HG03565 (cell line): ENCODE data around the gene GYPC.
A peak's percentile ranks its signal among the peaks of the same experiment; 100 is the strongest.
"Not testable (repeated sequence)": the region's sequence is repeated elsewhere in the genome, so short reads cannot be mapped to it uniquely, and the experiment has no call there.

Source experiments
- ATAC-seq: cut with Tn5 transposase; IDR thresholded peaks from one replicate; pipeline ENCODE4 v1.9.1; 2021; ENCODE audit warnings: mild to moderate bottlenecking, moderate library complexity; ENCODE audit not compliant: unreplicated experiment

The GYPC gene, protein sequence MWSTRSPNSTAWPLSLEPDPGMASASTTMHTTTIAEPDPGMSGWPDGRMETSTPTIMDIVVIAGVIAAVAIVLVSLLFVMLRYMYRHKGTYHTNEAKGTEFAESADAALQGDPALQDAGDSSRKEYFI

DNA sequence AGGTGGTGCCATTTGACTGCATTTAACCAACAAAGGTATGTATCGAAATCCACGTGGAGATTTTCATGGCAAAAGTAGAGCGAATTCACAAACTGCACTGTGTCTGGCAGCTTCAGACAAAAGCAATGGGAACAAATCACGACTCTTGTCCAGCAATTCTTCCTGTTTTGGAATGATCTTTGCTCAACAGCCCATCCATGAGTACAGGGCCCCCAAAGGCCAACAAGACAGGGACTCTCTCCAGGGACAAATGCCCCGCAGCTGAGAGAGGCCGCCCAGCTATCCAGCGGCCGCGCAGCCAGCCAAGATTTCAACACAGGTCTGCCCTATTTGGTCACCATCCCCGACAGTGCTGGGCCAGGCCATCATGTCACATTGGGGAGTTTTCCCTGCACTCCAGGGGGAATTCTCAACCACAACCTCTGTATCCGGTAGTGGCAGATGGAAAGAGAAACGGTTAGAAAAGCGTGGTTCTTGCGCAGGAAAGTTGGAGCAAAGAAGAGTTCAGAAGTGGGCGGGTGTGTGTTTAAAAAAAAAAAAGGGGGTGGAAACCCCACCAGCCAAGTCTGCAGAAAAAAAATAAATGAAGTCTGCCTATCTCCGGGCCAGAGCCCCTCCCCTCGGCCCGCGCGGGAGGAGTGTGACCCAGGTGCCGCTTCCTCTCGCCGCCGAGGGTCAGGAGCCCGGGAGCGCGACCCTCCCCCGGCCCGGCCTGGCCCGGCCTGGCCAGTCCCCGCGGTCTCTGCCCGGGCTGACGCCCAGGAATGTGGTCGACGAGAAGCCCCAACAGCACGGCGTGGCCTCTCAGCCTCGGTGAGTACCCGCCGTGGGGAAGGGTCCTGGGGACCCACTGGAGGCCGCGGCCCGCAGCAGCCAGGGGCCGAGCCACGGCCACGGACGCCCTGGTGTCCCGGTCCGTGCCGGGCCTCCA is at the start of gene GYPC:
Gene GYPC, plus strand, starts transcription at position 659 of the 931 bp plus-strand sequence. Its CDS starts 106 bp downstream, at position 765.
- ATAC-seq = peak; percentile 22

DNA sequence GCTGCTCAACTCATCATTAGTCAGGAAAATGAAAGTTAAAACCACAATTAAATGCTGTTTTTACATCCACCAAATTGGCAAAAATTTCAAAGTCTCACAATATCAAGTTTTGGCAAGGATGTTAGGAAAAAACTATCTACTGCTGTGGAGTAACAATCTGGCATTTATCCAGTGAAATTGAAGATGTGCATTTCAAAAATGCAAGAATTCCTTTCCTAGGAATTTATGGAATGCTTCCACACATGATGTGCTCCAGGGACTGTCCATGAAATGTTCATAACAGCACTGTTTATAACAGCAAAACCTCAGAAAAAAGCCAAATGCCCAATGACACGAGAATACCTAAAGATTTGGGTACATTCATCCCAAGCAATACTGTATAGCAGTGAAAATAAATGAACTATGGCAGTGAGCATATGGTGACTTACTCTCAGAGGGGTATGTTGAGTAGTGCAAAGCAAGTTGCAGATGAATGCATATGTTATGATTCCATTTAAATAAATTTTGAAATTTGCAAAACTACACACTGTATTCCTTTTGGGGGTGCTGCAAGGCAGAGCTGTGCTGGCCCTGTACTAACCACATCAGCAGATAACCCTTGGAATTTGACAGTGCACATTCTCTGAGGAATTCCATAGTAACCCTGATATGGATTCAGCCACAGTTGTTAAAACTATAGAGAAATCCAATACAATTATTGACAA is 41.3 kb upstream of the GYPC start:
- no peak for ATAC-seq

DNA sequence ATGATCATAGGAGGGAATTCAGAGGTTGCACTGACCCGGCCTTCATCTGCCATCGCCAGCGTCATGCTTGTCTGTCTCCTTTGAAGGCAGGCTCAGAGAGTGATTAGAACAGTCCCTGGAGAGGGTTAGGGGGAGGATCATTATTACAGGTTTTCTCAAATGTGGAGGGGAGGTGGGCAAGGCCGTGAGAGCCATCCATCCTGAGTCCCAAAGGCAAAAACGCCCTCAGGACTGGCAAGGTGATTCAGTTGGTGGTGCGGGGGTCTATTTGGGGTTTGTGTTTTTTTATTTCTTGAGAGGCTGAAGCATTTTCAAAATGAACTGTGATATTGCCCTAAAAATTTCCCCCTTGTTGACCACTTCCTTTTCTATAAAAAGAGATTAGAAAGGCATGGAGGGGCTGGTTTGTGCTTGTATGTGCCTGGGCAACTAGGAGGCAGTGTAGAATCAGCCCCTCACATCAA is 39.3 kb upstream of the GYPC start:
- ATAC-seq = peak; percentile 71

DNA sequence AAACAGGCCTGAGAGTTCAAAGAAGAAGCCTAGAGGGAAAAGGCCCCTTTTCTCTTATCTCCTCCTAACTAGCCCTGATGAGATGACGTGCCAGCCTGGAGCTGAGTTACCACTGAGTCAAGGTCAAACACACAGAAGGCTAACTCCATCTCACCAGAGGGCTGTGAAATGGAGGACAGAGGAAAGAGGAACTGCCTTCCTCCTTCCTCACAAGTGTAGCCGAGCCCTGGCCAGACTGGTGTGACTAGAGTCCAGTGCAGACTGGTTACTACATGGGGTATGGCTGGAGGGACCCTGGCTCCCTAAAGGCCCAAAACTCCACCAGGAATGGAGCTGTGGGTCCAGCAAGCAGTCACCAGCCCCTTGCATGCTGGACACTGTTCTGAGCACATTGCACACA is 35.7 kb upstream of the GYPC start:
- ATAC-seq = no peak

DNA sequence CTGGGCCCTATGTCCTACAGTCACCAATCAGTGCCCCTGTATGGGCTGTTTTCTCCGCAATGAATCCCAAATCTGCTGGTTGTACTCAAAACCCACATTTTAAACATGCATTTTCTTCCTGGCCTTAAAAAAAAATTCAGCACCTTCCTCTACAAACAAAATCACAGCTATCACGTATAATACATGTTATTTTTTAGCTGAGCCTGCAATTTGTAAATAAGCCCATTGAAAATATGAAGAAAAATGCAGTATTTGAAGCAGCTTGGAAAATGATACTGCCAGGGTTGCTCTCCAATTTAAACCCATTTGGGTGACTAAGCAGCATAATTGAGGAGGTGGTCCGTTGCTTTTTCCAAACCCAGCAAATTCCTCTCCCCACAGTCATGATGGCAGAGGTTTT is 33.0 kb upstream of the GYPC start:
- ATAC-seq = no peak

DNA sequence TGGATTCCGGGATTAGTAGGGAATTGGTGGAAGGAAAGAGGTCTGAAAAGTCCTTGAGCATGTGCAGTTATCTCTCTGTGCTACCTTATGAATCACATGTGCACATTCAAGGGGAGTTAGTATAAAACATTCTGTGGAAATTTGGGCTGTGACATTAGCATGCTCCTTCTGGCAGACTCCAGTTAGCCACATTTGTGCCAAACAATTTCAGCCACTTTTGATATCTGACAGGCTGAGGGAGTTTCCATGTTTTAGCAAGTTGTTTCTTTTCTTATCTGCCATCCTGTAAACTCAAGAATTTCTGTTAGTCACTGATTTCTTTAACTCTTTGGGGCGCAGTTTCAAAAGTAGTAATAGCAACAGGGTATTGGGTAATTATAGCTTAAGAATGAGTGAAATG is 28.3 kb upstream of the GYPC start:
- ATAC-seq = no peak

DNA sequence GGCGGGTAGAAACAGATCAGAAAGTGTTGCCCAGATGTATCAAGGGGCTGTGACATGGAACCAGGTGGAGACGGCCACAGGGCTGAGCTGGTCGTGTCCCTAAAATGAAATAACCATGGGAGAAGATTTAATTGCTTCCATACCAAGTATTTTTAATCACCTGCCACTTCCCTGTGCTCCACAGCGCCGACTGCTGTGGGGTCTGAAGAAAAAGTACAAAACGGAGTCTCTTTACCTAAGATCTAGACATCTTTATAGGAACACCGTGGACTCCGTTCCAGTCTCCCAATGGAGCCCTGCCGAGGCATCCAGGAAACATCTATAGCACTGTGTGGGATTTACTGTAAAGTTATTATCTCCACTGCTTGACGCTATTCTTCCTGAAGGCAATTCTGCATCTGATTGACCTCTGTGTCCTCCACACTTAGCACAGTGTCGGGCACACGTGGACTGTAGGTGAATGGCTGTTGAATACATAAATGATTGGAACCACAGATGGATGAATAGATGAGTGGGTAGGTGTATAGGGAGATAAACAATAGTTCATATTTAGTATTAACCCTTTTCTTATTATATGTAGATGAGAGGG is 21.6 kb upstream of the GYPC start:
- ATAC-seq = peak; percentile 53

DNA sequence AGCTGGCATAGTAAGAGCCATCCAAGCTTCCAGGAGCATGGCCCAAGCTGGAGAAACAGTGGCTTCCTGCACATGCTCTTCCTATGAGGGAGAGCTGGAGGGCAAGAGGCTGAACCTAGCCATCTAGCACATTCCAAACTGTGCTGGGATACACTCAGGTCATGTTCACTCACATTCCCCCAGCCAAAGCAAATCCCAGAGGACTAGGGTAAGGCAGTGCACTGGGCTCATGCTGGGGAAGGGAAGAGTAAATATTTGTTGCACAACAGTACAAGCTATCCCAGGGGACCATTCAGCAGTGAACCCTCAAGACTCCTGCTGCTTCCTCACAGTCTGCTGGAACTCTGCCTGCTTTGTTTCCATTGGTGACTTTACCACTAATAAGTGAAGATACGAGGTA is 20.7 kb upstream of the GYPC start:
- ATAC-seq = no peak

DNA sequence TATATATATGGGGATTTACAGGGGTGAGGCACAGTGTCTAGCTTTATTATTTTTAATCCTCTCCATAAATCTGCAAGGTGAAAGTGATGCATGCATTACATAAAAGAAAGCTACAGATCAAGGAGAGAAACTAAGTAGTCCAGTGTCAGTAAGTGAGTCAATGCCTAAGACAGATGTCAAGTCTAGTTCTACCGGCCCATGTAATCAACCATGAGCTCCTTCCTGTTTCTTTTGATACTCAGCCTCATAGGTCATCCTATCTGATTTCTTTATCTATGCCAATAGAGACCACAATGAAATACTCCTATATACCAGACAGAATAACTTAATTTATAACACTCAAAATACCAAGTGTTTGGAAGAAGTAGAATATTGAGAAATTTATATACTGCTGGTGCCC is 20.2 kb upstream of the GYPC start:
- no peak for ATAC-seq

DNA sequence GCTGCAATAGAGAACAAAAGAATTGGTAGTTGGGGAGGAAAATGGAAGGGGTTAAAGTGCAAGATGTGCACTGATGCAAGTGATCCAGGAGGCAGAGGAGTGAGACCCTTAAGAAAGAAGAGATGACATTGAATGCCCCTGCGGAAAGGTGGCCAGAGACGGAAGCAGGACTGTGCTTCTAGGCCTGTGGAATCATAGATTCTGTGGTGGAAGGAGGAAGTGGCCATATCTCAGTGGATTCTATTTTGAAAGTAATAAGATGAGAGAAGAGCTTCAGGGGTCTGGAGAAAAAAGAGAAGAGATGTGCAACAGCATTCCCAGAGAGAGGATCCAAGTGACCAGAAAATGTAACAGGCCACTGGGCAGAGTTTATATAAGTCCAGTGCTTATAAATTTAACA is 18.6 kb upstream of the GYPC start:
- ATAC-seq = no peak

DNA sequence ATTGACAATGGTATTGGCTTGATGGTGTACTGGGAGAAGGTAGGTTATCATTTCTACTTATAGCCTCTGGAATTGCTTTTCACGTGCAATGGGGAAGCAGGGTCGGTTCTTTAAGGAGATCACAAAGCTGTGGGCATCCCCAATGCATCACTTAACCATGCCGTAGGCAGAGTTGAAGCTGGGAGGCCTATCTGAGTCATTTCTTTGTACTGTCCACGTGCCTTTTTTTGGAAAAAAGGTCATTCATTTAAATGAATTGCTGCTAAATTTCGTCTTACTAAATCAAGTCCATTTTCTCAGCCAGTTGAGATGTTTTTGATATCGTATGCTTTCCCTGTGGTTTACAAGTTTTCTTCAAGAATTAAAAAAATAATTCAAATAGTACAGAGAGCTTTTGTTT is 17.2 kb upstream of the GYPC start:
- no peak for ATAC-seq

DNA sequence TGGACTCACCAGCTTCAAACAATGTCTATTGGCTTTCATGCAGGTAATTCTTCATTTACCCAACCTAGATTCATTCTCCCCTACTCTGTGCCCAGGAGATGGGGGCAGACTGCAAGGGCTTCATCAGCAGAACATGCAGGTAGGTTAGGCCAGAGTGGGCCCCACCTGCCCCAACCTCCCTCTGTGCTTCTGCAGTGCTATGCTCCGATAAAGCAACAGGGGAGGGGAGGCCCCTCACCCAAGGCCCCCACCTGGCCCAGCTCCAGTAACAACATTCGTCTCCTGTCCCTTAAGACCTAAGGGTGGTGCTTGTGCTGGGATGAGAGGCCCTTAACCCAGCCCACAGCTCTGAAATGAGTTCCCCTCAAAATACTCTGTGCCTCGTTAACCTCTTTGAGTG is 16.7 kb upstream of the GYPC start:
- no peak for ATAC-seq

DNA sequence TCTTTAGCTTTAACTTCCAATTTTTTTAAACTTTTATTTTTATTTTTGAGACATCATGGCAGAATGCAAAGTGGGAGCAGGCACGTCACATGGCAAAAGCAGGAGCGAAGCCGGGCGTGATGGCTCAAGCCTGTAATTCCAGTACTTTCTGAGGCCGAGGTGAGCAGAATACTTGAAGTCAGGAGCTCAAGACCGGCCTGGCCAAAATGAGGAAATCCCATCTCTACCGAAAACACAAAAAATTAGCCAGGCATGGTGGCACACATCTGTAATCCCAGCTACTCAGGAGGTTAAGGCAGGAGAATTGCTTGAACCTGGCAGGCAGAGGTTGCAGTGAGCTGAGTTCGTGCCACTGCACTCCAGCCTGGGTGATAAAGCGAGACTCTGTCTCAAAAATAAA is 14.7 kb upstream of the GYPC start:
- ATAC-seq = not testable (repeated sequence)

DNA sequence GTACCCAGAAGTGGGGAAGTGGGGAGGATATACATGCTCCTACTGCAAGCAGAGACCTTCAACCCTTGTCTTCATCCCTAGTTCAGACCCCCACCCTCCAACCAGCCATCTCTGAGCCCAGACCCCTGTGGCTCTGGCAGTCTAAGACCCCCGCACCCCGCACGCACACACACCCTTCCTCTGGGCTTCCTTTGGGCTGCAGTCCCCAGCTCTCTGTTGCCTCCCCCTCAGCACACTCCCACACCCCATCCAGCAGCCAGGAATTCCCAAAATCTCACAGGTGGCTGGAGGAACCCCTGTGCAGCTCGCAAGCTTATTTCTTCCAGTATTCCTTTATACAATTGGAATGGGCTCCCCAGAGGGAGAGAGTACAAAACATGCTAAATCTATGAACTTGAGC is 13.9 kb upstream of the GYPC start:
- no peak for ATAC-seq

DNA sequence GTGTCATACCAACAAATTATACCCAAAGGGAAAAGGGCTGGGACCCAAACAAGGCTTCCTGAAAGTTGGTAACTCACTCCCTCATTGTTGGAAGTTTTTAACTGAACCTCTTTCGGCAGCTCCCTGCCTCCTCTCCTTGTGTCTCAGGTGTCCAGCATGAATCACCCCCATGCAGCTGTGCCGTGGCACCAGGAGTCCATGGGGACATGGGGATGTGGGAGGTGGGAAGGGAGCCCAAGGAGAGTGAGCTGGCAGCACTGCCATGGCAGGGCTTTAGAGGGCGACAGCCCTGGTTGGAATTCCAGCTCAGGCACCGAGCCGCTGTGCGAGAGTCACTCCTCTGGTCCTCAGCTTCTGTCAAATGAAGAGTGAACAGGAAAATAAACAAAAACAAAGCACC is 12.5 kb upstream of the GYPC start:
- ATAC-seq = no peak

DNA sequence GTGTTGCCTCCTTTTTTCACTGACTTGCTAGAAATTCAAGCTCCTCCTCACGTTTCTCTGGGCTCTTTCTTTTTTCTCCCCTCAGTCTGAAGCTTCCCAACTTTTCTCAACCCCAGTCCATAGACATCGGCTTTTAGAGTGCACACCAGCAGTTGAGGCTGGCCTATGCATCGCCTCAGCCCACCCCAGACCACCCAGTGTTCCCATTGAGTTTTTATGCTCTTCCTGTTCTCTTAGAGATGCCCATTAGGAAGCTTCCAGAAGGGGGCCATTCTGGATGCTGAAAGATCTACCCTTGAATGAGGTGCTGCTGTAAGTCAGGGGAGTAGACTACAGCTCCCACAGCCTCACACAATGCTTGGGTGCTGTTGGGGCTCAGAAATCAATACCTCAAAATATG is 12.0 kb upstream of the GYPC start:
- no peak for ATAC-seq

DNA sequence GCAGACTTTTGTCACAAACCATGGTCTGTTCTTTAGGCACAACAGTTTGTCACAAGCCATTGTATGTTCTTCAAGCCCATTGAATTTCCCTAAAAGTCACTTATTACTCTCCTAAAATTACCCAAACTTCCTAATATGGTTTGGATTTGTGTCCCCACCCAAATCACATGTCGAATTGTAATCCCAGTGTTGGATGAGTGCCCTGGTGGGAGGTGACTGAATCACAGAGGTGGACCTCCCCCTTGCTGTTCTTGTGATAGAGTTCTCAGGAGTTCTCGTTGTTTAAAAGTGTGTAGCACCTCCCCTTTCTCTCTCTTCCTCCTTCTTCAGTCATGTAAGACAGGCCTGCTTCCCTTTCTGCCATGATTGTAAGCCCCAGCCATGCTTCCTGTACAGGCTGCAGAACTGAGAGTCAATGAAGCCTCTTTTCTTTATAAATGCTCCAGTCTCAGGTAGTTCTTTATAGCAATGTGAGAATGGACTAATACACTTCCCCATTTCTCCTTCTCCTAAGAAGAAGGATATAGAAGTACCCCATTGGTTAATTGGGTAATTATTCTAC is 11.2 kb upstream of the GYPC start:
- peak; percentile 74 for ATAC-seq

DNA sequence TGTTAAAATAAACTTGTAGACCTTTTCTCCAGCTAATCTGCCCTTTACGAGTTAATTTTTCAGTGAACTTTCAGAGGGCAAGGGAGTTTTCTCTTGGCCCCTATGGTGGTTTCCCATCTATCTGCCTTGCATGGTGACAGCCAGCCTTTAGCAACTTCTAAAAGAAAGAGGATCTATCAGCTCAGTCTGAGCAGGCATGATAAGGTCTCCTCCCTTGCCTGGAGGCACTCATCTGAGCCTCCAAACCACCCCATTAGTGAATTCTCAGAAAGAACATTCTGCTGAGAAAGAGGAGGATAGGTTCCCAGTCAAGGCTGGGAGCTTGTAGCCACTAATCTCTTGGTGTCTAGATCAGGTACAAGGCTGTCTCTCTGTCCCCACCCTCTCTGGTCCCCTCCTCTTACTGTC is 10.7 kb upstream of the GYPC start:
- peak; percentile 36 for ATAC-seq

DNA sequence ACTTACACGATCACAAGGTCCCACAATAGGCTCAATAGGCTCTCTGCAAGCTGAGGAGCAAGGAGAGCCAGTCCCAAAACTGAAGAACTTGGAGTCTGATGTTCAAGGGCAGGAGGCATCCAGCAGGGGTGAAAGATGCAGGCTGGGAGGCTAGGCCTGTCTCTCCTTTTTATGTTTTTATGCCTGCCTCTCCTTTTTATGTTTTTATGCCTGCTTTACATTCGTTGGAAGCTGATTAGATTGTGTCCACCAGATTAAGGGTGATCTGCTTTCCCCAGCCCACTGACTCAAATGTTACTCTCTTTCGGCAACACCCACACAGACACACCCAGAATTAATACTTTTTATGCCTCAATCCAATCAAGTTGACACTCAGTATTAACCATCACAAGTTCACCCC is 9.9 kb upstream of the GYPC start:
- no peak for ATAC-seq

DNA sequence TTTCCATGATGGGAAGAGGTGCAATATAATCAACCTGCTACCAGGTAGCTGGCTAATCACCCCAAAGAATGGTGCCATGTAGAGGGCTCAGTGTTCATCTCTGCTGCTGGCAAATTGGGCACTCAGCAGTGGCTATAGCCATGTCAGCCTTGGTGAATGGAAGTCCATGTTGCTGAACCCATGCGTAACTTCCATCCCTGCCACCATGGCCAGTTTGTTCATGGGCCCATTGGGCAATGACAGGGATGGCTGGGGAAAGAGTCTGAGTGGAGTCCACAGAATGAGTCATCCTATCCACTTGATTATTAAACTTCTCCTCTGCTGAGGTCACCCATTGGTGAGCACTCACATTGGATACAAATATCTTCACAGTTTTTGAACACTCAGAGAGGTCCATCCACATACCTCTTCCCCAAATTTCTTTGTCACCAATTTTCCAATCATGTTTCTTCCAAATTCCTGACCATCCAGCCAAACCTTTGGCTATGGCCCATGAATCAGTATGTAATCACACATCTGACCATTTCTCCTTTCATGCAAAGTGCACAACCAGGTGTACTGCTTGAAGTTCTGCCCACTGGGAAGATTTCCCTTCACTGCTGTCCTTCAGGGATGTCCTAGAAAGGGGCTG is 8.1 kb upstream of the GYPC start:
- ATAC-seq = not testable (repeated sequence)

DNA sequence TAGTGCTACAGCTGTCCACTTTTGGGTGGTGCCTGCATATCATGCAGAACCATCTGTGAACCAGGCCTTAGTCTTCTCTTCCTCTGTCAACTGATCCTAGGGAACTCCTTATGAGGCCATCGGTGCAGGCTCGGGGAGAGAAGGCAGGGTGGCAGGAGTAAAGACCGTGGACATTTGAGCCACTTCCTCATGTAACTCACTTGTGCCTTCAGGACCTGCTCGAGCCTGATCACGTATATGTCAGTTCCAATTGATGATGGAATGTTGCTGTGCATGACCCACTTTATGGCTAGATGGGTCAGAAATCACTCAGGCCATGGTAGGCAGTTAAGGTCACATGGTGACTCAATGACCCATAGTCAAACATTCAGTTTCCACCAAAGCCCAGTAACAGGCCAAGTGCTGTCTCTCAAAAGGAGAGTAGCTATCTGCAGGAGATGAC is 7.6 kb upstream of the GYPC start:
- ATAC-seq = not testable (repeated sequence)
